ENCODE measurements around the gene DNAJB11. TPM values are rescaled to one million over a fixed set of nuclear protein-coding genes. Genes with fewer than 3 reads are reported as not detected.

The DNAJB11 gene
- total RNA-seq, 1 experiment from 2014 or later: 87.9 TPM

- POLR2A ChIA-PET: interaction anchor here (0.7 kb wide), 1 partner anchor 462 kb away, joined by 3 read pairs; no protein-coding TSS in a partner anchor
- TF ChIP-seq REST (IDR thresholded peaks at IDR 0.05; ENCODE audit: insufficient read depth in 1 of 2, low read depth in 2 of 2, low read length in 1 of 2) (no peak), CTCF (IDR thresholded peaks at IDR 0.05) (peak; percentile 99)
- H3K27ac ChIP-seq (ENCODE audit: low read length): no peak overlapping the region
- no peaks in the 10 kb centered on the region for H3K36me3 ChIP-seq (ENCODE audit: control insufficient read depth, insufficient read depth, low read length)
- no peak overlapping the region for H3K4me3 ChIP-seq (ENCODE audit: low read depth in 2 of 2, low read length in 2 of 2)
- CTCF ChIA-PET: interaction anchor here (0.5 to 1.1 kb wide), 10 partner anchors 10 to 207 kb away, joined by 3 to 17 read pairs (median 4); partner anchors contain the start of genes DNAJB11 and EIF4A2
- H3K4me1 ChIP-seq (ENCODE audit: control insufficient read depth, insufficient read depth, low read length): 0 out of 2 replicates have a peak, but pooled peaks cover 6% of the 10 kb centered on the region
- in situ Hi-C loops (cut with HindIII; ENCODE audit: low pct_unique_long_range_greater_than_20kb, low sequenced_read_pairs): no loop called here
- ATAC-seq: peak; percentile 77
- peak; percentile 78 for DNase-seq (ENCODE audit: low read depth, low spot score)
- no TSS peak for BruUV-seq (replicated peaks)
- intact Hi-C loops (cut with micrococcal nuclease; ENCODE audit: unreplicated experiment): loop anchor here (1.0 kb wide), 1 partner anchor 206 kb away; no protein-coding TSS in a partner anchor
- H3K27me3 ChIP-seq (ENCODE audit: control insufficient read depth, insufficient read depth, low read length): peaks cover 12% of the 10 kb centered on the region
- H3K9me3 ChIP-seq (ENCODE audit: control insufficient read depth, insufficient read depth, low read depth, low read length): no peaks in the 10 kb centered on the region
Measured at GRCh38 chr3:186614597-186615483, 44.3 kb downstream of the DNAJB11 start.

- DNase-seq (ENCODE audit: low read depth, low spot score) (no peak), ATAC-seq (no peak)
- Histone ChIP-seq H3K27me3 (ENCODE audit: control insufficient read depth, insufficient read depth, low read length) (peaks cover 12% of the 10 kb centered on the region), H3K36me3 (ENCODE audit: control insufficient read depth, insufficient read depth, low read length) (no peaks in the 10 kb centered on the region), H3K9me3 (ENCODE audit: control insufficient read depth, insufficient read depth, low read depth, low read length) (no peaks in the 10 kb centered on the region), H3K4me3 (ENCODE audit: low read depth in 2 of 2, low read length in 2 of 2) (no peak overlapping the region), H3K4me1 (ENCODE audit: control insufficient read depth, insufficient read depth, low read length) (0 out of 2 replicates have a peak, but pooled peaks cover 6% of the 10 kb centered on the region), H3K27ac (ENCODE audit: low read length) (no peak overlapping the region)
- POLR2A ChIA-PET: no interaction called here
- BruUV-seq (replicated peaks): no TSS peak
- intact Hi-C loops (cut with micrococcal nuclease; ENCODE audit: unreplicated experiment): loop anchor here (2.0 kb wide), 1 partner anchor 137 kb away; no protein-coding TSS in a partner anchor
- in situ Hi-C loops (cut with HindIII; ENCODE audit: low pct_unique_long_range_greater_than_20kb, low sequenced_read_pairs): no loop called here
- CTCF ChIA-PET: interaction anchor here (0.6 to 2.3 kb wide), 4 partner anchors 14 to 208 kb away, joined by 3 to 6 read pairs (median 4); no protein-coding TSS in a partner anchor
- TF ChIP-seq TCF7L2 (IDR thresholded peaks at IDR 0.05; ENCODE audit: low read depth, low read length) (no peak), SIN3A (IDR thresholded peaks at IDR 0.05; ENCODE audit: borderline replicate concordance, insufficient read depth, low read depth, low read length) (no peak), REST (IDR thresholded peaks at IDR 0.05; ENCODE audit: insufficient read depth in 1 of 2, low read depth in 2 of 2, low read length in 1 of 2) (no peak), CTCF (IDR thresholded peaks at IDR 0.05) (no peak), POLR2AphosphoS5 (IDR thresholded peaks at IDR 0.05; ENCODE audit: low read depth, low read length) (no peak)
Measured at GRCh38 chr3:186616299-186616617, 45.7 kb downstream of the DNAJB11 start.
